NCI-H2081 (cell line): ENCODE measurements around the gene ZNF174.
A peak's percentile ranks its signal among the peaks of the same experiment; 100 is the strongest.

Source experiments
- DNase-seq, 2 experiments: peaks; one replicate each; lab custom pipeline; 2025; lab: John Stamatoyannopoulos, UW

The ZNF174 gene

DNA sequence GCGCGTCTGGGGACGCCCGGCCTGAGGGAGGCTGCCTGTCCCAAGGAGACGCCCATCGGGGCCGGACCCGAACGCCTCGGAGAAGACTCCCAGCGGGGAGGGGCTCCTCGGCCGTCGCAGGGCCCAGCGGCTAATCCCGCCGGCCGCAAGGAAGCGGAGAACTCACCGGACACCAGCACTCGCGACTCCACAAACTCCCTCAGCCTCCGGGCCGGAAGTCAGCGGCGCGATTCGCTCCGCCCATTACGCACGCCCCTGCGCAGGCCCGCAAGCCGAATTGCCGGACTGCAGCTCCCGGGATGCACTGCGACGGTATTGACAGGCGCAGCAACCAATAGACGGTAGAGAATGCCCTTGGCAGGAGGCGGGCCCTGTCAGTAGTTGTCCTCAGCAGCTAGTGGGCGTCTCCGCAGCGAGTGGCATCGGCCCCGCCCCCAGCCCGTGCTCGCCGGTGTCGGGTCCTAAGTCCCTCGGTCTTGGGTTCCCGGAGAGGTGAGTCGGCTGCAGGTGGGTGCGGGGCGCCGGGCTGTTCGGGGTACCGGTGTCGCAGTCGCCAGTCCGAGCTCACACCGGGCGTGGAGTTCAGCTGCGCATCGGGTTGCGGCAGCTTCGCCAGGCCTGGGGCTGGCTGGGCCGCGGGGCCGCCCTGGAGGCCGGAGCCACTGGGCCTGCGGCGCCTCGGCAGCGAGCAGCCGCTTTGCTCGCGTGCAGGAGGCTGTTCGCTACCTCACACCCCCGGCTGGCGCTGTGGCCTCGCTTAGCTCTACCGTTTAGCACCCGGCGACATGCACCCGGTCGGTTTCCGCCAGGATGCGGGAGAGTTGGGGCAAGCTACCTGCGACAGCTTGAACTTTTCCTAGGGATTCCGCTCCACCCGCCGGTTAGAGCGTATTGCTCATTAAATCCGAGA is at the start of gene ZNF174, which contains the start of gene ZSCAN32:
Gene ZNF174, plus strand, starts transcription at position 437 of the 910 bp plus-strand sequence. CDS start 790 bp downstream, outside the sequence.
Gene ZSCAN32, minus strand, starts transcription at position 226 of the 910 bp plus-strand sequence. CDS start 3,447 bp downstream, outside the sequence.
- peak; percentile 98 to 99 for DNase-seq

DNA sequence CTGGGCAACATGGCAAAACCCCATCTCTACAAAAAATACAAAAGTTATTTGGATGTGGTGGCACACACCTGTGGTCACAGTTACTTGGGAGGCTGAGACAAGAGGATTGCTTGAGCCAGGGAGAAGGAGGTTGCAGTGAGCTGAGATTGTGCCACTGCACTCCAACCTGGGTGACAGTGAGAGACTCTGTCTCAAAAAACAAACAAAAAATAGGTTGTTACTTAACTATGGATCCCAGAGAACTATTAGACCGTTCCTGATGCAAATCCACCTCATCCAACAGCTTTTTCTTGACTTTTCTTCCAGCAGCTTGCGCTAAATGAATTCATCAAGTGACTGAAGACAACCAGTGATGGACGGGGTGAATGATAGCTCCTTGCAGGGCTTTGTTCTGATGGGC is 45.4 kb upstream of the ZNF174 start, which contains the start of gene OR2C1:
Gene OR2C1, plus strand, starts transcription at position 301 of the 400 bp plus-strand sequence. Its CDS starts 52 bp downstream, at position 353.
- DNase-seq, result no peak

DNA sequence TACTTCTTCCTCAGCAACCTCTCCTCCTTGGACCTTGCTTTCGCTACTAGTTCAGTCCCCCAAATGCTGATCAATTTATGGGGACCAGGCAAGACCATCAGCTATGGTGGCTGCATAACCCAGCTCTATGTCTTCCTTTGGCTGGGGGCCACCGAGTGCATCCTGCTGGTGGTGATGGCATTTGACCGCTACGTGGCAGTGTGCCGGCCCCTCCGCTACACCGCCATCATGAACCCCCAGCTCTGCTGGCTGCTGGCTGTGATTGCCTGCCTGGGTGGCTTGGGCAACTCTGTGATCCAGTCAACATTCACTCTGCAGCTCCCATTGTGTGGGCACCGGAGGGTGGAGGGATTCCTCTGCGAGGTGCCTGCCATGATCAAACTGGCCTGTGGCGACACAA is 44.9 kb upstream of the ZNF174 start:
- DNase-seq, result no peak

DNA sequence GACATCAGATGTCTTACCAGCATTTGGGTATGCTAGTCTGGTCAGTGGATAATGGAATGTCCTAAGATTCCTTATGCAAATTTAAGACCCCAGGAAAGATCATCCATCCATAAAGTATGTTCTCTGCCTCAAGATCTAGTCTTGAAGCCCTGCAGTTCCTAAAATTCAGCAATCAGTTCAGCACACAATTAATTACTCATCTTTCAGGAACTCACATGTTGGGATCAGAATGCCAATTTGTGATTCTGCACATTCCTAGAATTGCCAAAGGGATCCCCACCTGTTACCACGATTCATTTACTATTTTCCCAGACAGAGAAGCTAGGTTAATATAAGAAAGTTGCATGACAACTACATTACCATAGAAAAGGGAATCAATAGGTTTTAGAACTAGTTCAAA is 42.1 kb upstream of the ZNF174 start:
- DNase-seq, result no peak

DNA sequence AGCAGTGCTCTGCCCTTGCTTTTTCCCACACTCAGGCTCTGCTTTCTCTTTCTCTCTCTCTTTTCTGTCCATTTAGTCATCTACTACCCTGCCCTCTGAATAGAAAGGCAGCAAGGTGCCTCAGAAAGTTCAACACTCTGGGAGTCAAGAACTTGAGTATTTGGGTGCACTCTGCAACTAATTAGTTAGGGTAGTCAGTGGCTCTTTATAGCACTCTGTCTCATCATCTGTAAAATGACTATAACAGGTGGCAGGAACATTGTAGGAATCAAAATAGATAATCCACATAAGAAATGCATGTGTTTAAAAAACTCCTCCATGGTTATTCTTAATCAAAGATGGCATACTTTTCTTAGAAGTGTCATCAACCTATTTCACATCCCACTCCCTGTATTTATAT is 38.1 kb upstream of the ZNF174 start:
- no peak for DNase-seq

DNA sequence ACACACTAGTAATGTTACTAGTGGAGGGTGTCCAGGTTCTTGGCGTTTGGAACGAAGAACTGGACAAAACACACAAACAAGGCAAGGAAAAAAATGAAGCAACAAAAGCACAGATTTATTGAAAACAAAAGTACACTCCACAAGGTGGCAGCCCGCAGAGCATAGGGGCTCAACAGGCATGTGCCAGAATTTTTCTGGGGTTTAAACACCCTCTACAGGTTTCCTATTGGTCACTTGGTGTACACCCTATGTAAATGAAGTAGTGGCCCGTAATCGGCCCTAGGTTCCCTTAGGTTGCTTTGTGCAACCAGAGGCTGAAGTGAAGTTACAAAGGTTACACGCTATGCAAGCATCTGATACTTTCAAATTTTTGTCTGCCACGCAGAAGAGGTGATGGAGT is 37.2 kb upstream of the ZNF174 start:
- no peak for DNase-seq

DNA sequence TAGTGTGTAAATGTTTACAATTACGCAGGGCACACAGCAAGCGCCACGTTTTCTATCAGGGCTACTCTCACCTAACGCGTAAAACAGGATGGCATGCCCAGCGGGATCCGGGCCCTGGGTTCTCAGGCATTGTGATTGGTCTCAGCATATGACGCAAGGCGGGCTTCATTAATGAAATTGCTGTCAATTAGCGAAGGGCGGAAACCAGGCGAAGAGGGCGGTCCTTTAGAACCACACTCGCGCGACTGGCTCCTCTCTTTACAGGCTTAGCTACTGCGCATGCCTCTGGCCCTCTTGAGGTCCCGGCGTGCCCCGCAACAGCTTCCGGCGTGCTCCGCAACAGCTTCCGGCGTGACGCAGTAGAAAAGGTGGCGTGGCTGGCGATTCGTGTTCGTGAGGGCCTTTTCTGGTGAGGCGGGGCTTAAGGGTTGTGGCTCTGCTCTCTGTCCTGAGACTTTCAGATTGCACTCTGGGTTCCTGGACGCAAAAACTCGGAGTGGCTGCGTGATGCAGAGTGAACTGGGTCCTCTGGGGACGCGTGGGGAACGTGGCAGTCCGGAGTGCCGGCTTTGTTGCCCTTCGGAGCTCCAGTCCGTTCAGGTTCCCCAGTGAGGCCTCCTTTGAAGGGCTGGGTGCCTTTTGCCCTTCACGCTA is 36.1 kb upstream of the ZNF174 start:
- DNase-seq, result peak; percentile 98 to 99

DNA sequence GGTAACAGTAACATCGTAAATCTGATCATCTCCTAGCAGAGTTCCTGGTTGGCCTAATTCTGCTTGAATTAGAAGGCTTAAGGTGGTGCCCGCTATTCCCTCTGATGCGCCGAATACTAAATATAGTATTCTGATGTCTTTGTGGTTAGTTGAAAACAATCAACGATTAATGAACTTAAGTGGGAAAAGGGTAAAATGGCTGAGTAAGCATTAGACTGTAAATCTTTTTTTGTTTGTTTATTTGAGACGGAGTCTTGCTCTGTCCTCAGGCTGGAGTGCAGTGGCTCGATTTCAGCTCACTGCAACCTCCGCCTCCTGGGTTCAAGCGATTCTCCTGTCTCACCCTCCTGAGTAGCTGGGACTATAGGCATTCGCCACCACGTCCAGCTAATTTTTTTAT is 31.9 kb upstream of the ZNF174 start:
- DNase-seq, result no peak

DNA sequence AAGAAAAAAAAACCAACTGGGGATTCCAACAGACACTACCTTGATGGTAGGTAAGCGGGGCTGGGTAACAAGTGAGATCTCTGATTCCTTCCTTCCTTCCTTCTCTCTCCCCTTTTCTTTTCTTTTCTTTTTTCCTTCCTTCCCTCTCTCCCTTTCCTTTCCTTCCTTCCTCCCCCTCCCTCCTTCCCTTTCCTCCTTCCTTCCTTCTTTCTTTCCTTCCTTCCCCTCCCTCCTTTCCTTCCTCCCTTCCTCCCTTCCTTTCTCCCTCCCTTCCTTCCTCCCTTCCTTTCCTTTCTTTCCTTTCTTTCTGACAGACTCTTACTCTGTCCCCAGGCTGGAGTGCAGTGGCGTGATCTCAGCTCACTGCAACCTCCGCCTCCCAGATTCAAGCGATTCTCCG is 25.3 kb upstream of the ZNF174 start:
- DNase-seq, result no peak

DNA sequence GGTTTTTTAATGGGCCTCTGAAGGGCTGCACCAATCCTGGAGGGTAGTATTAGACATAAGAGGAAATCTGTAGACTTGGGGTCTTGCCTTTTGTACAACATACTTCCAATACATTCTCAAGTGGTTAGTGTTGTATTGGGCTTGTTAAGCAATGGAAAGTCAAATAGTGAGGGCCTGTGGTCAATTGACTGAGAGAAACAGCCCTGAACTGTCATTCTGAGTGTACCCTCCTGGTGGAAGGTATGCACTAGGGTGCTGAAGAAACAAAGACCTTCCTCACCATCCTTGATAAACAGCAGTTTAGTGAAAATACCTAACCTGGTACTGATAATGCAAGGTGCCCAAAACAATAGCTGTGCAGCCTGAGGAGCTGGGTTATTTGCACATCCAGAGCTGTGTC is 23.1 kb upstream of the ZNF174 start:
- no peak for DNase-seq

DNA sequence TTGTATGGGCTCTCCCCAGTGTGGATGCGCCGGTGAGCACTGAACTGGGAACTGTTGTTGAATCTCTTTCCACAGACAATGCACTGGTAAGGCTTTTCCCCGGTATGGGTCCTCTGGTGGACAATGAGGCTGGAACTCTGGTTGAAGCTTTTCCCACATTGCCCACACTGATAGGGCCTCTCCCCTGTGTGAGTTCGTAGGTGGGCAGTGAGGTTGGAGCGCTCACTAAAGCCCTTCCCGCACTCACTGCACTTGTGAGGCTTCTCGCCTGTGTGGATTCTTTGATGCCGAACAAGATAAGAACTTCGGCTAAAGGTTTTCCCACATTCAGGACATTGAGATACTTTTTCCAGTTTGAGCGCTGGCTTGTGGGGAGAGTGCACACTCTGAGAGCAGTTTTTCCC is 18.0 kb upstream of the ZNF174 start:
- DNase-seq, result no peak

DNA sequence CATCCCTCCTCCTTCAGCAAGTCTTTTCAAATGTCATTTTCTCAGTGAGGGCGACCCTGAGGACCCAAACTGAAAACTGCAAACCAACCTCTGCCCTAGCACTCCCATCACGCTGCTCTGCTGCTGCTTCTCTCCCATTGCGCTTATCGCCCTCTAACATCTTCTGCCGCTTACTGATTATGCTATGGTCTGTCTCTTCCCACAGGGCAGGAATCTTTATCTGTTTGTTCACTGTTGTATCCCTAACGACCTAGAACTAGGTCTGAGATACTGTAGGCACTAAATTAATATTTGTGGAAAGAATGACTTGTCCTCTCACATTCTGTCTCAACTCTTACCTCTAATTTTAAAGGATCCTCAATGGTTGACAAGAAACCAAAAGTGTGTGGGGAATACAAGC is 12.7 kb upstream of the ZNF174 start:
- no peak for DNase-seq

DNA sequence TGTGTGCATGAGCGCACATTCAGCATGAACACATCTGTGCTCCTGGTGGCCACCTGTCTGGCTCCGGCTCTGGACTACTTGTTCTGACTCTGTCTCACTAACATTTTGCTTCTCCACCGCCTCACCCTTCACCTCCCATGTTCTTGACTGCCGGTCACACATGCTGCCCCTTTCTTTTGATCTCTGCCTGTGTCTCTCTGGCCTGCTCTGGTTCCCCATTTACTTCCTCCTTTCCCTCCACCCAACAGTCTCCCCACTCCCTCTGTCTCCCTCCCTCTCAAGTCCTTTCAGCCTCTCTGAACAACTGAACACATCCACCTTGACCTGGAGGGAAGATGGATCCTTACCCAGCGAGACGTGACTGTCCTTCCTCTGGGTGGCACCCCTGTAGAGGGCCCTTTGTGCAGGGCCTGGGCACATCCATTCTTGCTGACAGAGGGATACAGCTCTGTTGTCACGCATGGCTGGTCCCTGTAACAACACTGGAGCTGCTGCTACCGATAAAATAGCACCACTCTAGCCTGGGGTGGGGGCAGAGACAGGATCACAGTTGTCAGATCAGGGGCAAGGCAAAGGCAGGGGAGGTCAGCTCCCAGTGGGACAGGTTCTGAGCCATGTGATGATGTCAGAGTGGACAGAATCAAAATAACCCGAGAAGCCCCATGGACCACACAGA is 11.2 kb upstream of the ZNF174 start:
- DNase-seq, result no peak

DNA sequence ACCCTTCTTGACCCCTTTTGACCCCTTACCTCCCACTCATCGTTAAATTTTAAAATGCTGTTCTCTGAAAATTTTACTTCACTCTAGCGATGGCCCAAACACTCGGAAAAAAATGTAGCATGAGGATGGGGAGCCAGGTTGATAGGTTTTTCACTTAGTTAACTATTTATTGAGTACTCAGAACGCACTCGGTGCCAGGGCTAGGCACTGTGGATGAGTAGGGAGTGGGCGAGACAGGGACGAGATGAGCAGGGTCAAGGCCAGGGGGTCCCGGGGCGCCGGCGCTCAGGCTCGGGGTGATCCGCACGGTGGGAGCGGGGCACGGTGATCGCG is 603 bp upstream of the ZNF174 start:
- DNase-seq, result no peak

DNA sequence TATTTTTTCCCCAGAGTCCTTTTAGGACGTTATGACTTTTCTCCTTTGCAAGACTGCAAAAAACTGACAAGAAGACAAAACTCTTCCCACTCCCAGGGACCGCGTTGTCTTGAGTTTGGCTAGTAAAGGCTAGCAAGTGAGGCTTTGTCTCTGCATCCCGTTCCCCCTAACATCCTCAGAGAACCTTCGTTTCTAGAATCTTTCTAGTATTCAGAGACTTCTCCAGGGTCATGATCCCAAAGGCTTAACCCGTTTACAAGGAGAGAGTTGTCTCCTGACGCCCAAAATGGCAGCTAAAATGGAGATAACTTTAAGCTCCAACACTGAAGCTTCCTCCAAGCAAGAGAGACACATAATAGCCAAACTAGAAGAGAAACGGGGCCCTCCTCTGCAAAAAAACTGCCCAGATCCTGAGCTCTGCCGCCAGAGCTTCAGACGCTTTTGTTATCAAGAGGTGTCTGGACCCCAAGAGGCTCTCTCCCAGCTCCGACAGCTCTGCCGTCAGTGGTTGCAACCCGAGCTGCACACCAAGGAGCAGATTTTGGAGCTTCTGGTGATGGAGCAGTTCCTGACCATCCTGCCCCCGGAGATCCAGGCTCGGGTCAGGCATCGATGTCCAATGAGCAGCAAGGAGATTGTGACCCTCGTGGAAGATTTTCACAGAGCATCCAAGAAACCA is 843 bp downstream of the ZNF174 start:
- peak in 1 of 2 experiments; percentile 8 for DNase-seq

DNA sequence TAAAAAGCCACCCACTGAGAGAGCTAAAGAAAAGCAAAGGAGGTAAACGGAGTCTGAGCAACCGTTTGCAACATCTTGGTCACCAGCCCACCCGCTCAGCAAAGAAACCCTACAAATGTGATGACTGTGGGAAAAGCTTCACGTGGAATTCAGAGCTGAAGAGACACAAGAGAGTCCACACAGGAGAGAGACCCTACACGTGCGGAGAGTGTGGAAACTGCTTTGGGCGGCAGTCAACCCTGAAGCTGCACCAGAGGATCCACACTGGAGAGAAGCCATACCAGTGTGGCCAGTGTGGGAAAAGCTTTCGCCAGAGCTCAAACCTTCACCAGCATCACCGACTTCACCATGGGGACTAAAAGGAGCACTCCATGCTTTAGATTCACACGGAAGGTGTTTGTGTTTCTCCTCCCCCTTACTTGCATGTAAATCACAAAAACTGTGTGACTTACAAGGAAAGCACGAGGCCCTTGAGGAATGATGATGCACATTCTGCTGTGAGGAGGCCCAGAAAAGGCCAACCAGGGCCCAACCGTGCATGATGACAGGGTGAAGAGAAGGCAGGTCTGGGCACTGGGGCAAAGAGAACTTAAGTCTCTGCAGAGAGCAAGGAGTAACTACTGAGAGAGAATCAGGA is 7.7 kb downstream of the ZNF174 start:
- DNase-seq, result no peak

DNA sequence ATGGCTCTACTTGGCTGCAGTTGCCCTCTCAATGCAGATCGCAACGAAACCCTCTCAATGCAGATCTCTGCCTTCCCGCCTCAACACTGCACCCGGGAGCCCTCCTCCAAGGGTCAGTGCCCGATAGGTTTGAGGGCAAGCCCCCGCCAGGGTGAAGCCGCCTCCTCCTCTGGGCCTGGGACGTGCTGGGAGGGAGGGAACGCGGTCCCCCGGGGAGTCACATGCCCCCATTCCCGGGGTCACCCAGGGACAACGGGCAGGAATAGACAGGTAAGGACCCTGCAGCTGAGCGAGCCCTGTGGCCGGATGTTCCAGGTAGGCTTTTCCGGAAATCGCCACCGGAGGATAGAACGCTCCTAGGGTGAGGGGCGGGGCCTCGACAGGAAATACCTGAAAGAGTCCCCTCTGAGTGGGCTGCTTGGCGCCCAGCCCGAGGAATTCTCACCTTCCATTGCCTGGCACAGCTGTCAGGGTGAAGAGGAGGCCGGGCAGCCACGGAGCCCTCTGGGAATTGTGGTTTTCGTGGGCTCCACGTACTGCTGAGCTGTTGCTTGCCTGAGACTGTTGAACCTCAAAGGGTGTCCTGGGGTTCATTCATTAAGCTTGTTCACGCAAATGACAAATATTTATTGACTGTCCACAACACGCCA is 12.8 kb downstream of the ZNF174 start:
- DNase-seq, result no peak

DNA sequence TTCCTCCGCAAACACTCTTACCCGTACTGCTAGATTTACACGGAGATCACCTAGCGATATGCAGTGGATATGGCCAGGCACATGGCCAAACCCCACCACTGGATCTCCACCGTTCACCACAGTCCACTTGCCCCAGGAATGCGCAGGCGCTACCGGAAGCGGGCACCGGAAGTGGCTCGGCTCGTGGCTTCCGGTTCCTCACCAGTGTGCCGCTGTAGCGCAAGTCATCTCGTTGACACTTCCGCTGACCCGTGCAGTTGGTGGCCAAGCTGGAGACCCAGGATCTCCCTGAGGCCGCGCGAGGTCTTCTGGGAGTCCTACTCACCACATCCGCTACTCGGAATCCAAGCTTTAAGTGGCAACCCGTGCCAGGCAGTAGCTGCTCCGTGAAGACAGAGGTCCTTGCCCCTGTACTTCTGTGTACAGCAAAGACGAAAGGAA is 30.8 kb downstream of the ZNF174 start:
- DNase-seq, result no peak

DNA sequence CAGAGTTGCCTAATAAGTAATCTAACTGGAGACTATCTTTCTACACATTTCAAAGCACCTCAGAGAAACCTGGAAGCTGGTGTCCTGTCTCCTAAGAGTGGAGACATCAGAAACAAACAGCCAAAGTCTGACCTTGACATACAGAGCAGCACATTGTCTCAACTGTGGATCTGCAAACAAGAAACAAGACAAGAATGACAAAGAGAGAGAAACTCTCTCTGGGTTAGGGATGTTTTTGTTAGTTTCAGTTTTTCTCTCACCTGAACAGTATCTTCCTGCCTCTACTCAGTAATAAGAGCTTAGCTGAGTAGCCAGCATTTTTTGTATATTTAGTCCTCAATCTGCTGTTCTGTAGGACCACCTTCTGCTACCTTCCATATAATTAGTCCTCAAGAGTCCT is 33.4 kb downstream of the ZNF174 start:
- DNase-seq, result no peak

DNA sequence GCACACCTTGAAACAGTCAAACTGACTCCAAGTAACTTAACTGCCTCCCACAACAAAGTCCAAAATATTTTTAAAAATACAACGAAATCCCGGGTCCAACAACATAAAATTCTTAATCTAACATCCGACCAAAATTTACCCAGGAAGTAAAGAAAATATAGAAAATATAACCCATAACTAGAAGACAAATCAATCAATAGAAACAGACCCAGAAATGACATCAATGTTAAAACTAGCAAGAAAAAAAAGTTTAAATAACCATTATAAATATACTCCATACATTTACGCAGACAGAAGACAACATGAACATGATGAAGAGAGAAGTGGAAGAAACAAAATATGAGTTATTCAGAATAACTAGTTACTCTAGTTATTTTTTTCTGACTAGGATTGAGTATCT is 38.6 kb downstream of the ZNF174 start:
- DNase-seq, result no peak
